ENCODE data around the gene AHNAK2. TPM values are rescaled to one million over a fixed set of nuclear protein-coding genes. Genes with fewer than 3 reads are reported as not detected.
"Not testable (repeated sequence)": the region's sequence is repeated elsewhere in the genome, so short reads cannot be mapped to it uniquely, and the experiment has no call there.

Gene AHNAK2
- total and polyA plus RNA-seq, 2 donors (not counting 1 experiment from before 2014, with no cell fraction given): not detected

- no peak for ATAC-seq (ENCODE audit: low read depth)
- CTCF ChIA-PET: no interaction called here
- no peak overlapping the region for H2AFZ ChIP-seq (ENCODE audit: insufficient read depth, low read depth, low read length, poor library complexity, severe bottlenecking)
- no peak overlapping the region for H3K4me3 Mint-ChIP-seq
- no peak for DNase-seq
- no peaks in the 10 kb centered on the region for H3K27me3 Mint-ChIP-seq
- no peaks in the 10 kb centered on the region for H3K9me3 Mint-ChIP-seq (ENCODE audit: insufficient read depth)
- H3K9ac ChIP-seq (ENCODE audit: low read length): no peak overlapping the region
- no peaks in the 10 kb centered on the region for H3K36me3 ChIP-seq (replicated peaks in 1 of 2; ENCODE audit: control extremely low read depth in 1 of 2, control insufficient read depth in 1 of 2, extremely low read depth in 1 of 2, insufficient read depth in 2 of 2, low read length in 1 of 2)
- no peaks in the 10 kb centered on the region for H3K4me1 ChIP-seq (ENCODE audit: control insufficient read depth in 2 of 2, insufficient read depth in 2 of 2, low read length in 2 of 2)
- TF ChIP-seq EZH2 (IDR thresholded peaks at IDR 0.05; ENCODE audit: borderline replicate concordance, insufficient read depth, low read depth, low read length, poor library complexity, severe bottlenecking) (no peak), CTCF (IDR thresholded peaks at IDR 0.05) (no peak)
- H3K79me2 ChIP-seq (ENCODE audit: control insufficient read depth, insufficient read depth, low read length): no peaks in the 10 kb centered on the region
- H3K4me3 ChIP-seq (ENCODE audit: control extremely low read depth in 1 of 5, extremely low read depth in 1 of 5, insufficient read depth in 1 of 5, low read depth in 2 of 5, low read length in 4 of 5): no peak overlapping the region
- H3K27me3 ChIP-seq (replicated peaks in 1 of 4; ENCODE audit: control extremely low read depth in 1 of 4, control insufficient read depth in 3 of 4, insufficient read depth in 4 of 4, low read length in 3 of 4): no peaks in the 10 kb centered on the region
- no peak overlapping the region for H3K27ac Mint-ChIP-seq
- no peak overlapping the region for H3K27ac ChIP-seq (ENCODE audit: low read length in 2 of 2)
- no peak overlapping the region for H3K4me2 ChIP-seq (replicated peaks; ENCODE audit: low read depth, low read length, poor library complexity, severe bottlenecking)
- WGBS (ENCODE audit: insufficient coverage): 97% methylated on average over 11 of the region's 11 CpGs
- intact Hi-C loops (cut with micrococcal nuclease): no loop called here
- POLR2A ChIA-PET: no interaction called here
- no peaks in the 10 kb centered on the region for H3K4me1 Mint-ChIP-seq
- H4K20me1 ChIP-seq (ENCODE audit: control insufficient read depth, insufficient read depth, low read length, poor library complexity, severe bottlenecking): no peaks in the 10 kb centered on the region
- H3K9me3 ChIP-seq (ENCODE audit: control extremely low read depth in 1 of 3, control insufficient read depth in 2 of 3, insufficient read depth in 1 of 3, low read length in 2 of 3): no peaks in the 10 kb centered on the region
Observed at GRCh38 chr14:104948736-104949031, 29.5 kb downstream of the AHNAK2 start.

- CTCF ChIA-PET; intact Hi-C loops (cut with micrococcal nuclease): not testable (repeated sequence)
Observed at GRCh38 chr14:104947881-104948735, 30.1 kb downstream of the AHNAK2 start.

GRCh38 chr14:104947201-104947600 is 31.0 kb downstream of the AHNAK2 start:
- intact Hi-C loops (cut with micrococcal nuclease); H3K4me1 ChIP-seq (ENCODE audit: control insufficient read depth in 2 of 2, insufficient read depth in 2 of 2, low read length in 2 of 2); ATAC-seq (ENCODE audit: low read depth); H3K9me3 Mint-ChIP-seq (ENCODE audit: insufficient read depth); H3K27ac ChIP-seq (ENCODE audit: low read length in 2 of 2); H4K20me1 ChIP-seq (ENCODE audit: control insufficient read depth, insufficient read depth, low read length, poor library complexity, severe bottlenecking); H3K27me3 ChIP-seq (replicated peaks in 1 of 4; ENCODE audit: control extremely low read depth in 1 of 4, control insufficient read depth in 3 of 4, insufficient read depth in 4 of 4, low read length in 3 of 4); H3K36me3 ChIP-seq (replicated peaks in 1 of 2; ENCODE audit: control extremely low read depth in 1 of 2, control insufficient read depth in 1 of 2, extremely low read depth in 1 of 2, insufficient read depth in 2 of 2, low read length in 1 of 2); H3K4me1 Mint-ChIP-seq; H3K27ac Mint-ChIP-seq; H3K9me3 ChIP-seq (ENCODE audit: control extremely low read depth in 1 of 3, control insufficient read depth in 2 of 3, insufficient read depth in 1 of 3, low read length in 2 of 3); POLR2A ChIA-PET; H3K4me3 ChIP-seq (ENCODE audit: control extremely low read depth in 1 of 5, extremely low read depth in 1 of 5, insufficient read depth in 1 of 5, low read depth in 2 of 5, low read length in 4 of 5); CTCF ChIA-PET; DNase-seq; H2AFZ ChIP-seq (ENCODE audit: insufficient read depth, low read depth, low read length, poor library complexity, severe bottlenecking); H3K4me2 ChIP-seq (replicated peaks; ENCODE audit: low read depth, low read length, poor library complexity, severe bottlenecking); H3K4me3 Mint-ChIP-seq; H3K27me3 Mint-ChIP-seq; H3K79me2 ChIP-seq (ENCODE audit: control insufficient read depth, insufficient read depth, low read length); H3K9ac ChIP-seq (ENCODE audit: low read length): not testable (repeated sequence)
- 92% methylated on average over 13 of the region's 13 CpGs for WGBS (ENCODE audit: insufficient coverage)

More at GRCh38 chr14:104947881-104948735, 30.1 kb downstream of the AHNAK2 start:
- H3K4me1 Mint-ChIP-seq; H3K79me2 ChIP-seq (ENCODE audit: control insufficient read depth, insufficient read depth, low read length); ATAC-seq (ENCODE audit: low read depth); H2AFZ ChIP-seq (ENCODE audit: insufficient read depth, low read depth, low read length, poor library complexity, severe bottlenecking); H3K4me3 ChIP-seq (ENCODE audit: control extremely low read depth in 1 of 5, extremely low read depth in 1 of 5, insufficient read depth in 1 of 5, low read depth in 2 of 5, low read length in 4 of 5); H3K36me3 ChIP-seq (replicated peaks in 1 of 2; ENCODE audit: control extremely low read depth in 1 of 2, control insufficient read depth in 1 of 2, extremely low read depth in 1 of 2, insufficient read depth in 2 of 2, low read length in 1 of 2); H3K27ac ChIP-seq (ENCODE audit: low read length in 2 of 2); H3K27me3 Mint-ChIP-seq; H3K27me3 ChIP-seq (replicated peaks in 1 of 4; ENCODE audit: control extremely low read depth in 1 of 4, control insufficient read depth in 3 of 4, insufficient read depth in 4 of 4, low read length in 3 of 4); DNase-seq; H3K4me3 Mint-ChIP-seq; H3K9me3 Mint-ChIP-seq (ENCODE audit: insufficient read depth); H3K9ac ChIP-seq (ENCODE audit: low read length); H4K20me1 ChIP-seq (ENCODE audit: control insufficient read depth, insufficient read depth, low read length, poor library complexity, severe bottlenecking); H3K4me1 ChIP-seq (ENCODE audit: control insufficient read depth in 2 of 2, insufficient read depth in 2 of 2, low read length in 2 of 2); H3K4me2 ChIP-seq (replicated peaks; ENCODE audit: low read depth, low read length, poor library complexity, severe bottlenecking); H3K27ac Mint-ChIP-seq; POLR2A ChIA-PET; H3K9me3 ChIP-seq (ENCODE audit: control extremely low read depth in 1 of 3, control insufficient read depth in 2 of 3, insufficient read depth in 1 of 3, low read length in 2 of 3): not testable (repeated sequence)
- WGBS (ENCODE audit: insufficient coverage): 94% methylated on average over 31 of the region's 35 CpGs
